ENCODE measurements around the gene KRT80.

Gene KRT80

DNA sequence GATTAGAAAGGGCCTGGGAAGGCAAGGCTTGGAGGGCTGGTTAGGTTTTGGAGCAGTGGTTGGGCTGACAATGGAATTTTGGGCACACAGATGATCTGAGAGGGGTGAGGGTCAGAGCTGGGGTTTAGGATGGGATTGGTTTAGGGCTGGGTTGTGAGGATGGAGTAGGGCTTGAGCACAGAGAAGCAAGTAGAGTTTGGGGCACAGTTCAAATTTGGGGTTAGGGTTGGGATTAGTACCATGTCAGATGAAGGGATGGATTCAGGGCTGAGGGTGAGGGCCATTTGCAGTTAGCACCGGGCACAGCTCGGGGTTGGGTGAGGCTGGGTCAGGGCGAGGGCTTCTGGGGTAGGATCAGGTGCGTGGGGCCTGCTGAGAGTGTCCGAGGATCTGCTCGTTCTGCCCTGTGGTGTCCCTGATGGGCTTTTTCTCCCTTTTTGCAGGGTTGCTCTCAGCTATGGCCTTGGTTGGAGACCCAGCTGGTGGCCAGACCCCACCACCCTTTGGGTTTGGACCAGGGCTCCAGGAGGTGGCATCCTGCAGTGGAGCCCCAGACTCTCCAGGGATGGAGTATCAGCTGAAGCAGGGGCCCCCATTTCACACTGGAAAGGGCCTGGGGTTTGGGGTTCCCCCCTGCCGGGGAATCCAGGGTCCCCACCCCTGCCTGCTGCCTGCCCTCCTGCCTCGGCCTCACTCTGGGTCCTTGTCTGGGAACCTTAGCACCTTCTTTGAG, 45.6 kb downstream of the KRT80 start:
- peaks cover 47% of the 10 kb centered on the region for H3K4me1 ChIP-seq (ENCODE audit: insufficient read depth, low read length)

DNA sequence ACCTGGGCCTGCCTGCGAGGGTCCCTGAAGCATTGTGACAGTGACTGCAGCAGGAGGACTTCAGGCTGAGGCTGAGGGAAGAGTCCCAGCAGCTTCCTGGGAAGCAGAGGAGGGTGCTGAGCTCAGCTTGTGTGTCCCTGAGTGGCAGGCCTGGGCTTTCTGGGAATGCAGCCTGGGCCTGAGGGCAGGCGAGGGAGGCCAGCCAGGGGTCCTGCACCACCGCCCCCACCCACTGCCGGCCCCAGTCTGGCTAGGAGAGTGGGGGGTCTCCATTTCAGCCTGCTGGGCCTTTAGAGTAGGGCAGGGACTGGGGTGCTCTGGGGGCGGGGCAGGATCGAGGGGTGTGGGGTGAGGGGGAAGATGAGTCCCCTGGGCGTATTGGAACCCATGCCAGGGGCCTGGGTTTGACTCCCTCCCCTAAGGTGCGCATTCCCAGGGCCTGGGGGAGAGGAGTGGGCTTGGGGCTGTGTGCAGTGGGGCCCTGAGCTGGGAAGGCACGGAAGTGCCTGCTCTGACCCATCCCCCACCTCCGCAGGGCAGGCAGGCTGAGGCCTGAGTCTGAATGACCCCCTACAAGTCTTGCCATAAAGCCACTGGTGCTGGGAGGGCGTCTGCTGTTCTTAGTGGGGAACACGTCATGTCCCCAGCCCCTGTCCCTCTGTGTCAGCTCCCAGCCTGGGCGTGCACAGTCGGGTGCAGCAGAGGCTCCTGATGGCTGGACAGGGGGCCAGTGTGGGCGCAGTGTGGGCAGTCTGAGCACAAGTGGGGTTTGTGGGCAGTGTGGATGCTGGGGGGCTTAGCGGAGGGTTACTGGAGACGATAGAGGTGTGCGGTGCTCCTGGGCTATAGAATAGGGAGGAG, 46.4 kb downstream of the KRT80 start:
- H3K4me1 ChIP-seq (ENCODE audit: insufficient read depth, low read length) = peaks cover 55% of the 10 kb centered on the region
- no peak overlapping the region for H3K9ac ChIP-seq (ENCODE audit: low read depth, low read length)
- H3K9me3 ChIP-seq (ENCODE audit: control insufficient read depth, insufficient read depth, low read length) = no peaks in the 10 kb centered on the region
- H3K36me3 ChIP-seq (ENCODE audit: insufficient read depth, low read length) = no peaks in the 10 kb centered on the region

More for the DNA sequence above, 45.6 kb downstream of the KRT80 start:
- Histone ChIP-seq H3K9ac (ENCODE audit: low read depth, low read length) (no peak overlapping the region), H3K9me3 (ENCODE audit: control insufficient read depth, insufficient read depth, low read length) (no peaks in the 10 kb centered on the region), H3K36me3 (ENCODE audit: insufficient read depth, low read length) (no peaks in the 10 kb centered on the region)

DNA sequence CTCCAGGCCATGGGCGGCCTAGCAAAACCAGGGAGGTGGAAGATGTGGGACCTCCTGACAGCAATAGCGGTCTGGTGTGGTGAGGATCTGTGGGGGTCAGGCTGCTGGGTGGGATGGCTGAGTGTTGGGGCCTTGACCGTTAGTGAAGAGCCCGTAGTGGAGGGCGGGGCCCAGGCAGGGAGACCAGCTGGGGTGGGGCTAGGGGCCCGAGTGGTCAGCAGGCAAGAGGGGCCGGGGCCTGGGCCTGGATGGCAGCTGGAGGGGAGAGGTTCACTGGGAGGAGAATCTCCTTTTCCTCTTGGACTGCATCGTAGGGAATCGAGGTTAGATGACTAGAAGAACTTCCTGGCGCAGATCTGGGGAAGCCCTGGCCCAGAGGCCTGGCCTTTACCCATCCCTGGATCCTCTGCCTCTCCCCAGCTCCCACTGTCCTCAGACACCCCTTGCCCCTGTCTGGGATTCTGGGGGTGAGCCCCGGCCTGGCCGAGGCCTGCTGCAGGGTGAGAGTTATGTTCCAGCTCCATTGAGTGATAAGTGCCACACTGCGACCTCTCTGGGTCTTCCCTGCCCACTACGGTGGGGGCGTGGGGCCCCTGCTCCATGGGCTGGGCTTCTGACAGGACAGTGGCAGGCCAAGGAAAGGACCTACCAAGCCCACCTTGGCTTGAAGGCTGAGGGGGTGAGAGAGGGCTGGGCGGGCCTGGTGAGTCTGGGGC, 47.1 kb downstream of the KRT80 start:
- no peaks in the 10 kb centered on the region for H3K9me3 ChIP-seq (ENCODE audit: control insufficient read depth, insufficient read depth, low read length)
- no peaks in the 10 kb centered on the region for H3K36me3 ChIP-seq (ENCODE audit: insufficient read depth, low read length)
- H3K4me1 ChIP-seq (ENCODE audit: insufficient read depth, low read length) = peaks cover 54% of the 10 kb centered on the region
- H3K9ac ChIP-seq (ENCODE audit: low read depth, low read length) = no peak overlapping the region

DNA sequence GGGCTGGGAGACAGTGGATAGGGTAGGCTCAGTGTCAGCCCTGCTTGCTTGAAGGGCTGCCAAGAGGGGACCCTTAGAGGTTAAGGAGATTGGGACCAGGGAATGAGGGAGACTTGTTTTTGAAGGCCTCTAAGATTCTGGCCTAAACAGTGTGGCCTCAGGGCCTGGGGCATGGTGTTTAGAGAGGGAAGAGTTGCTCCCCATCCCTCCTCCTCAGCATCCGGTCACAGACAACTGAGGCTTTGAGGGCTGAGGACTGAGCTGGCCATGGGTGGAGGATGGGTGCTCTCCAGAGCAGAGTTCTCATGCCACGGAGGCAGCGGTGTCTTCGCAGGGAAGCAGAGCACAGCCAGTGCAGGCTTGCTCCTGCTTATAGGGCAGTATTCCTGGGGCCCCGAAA, 49.4 kb downstream of the KRT80 start:
- Histone ChIP-seq H3K9me3 (ENCODE audit: control insufficient read depth, insufficient read depth, low read length) (no peaks in the 10 kb centered on the region), H3K4me1 (ENCODE audit: insufficient read depth, low read length) (peaks cover 34% of the 10 kb centered on the region), H3K36me3 (ENCODE audit: insufficient read depth, low read length) (no peaks in the 10 kb centered on the region), H3K9ac (ENCODE audit: low read depth, low read length) (no peak overlapping the region)

DNA sequence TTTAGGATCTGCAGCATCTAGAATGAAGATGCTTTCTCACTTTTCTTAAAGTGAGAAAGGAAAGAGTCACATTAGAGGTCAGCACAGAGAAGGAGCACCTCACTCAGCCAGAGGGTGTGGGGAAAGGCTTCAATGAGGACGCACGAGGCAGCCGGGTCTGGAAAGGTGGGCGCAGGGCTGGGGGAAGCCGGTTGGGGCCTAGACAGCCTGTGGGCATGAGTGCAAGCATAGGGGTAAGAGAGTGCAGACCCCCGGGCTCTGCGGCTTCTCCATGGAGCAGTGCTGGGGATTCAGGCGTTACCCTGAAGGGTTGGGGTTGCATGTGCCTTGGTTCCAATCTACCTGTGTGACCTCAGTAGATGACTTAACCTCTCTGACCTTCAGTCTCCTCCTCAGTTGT, 49.9 kb downstream of the KRT80 start:
- Histone ChIP-seq H3K9ac (ENCODE audit: low read depth, low read length) (no peak overlapping the region), H3K36me3 (ENCODE audit: insufficient read depth, low read length) (no peaks in the 10 kb centered on the region), H3K9me3 (ENCODE audit: control insufficient read depth, insufficient read depth, low read length) (no peaks in the 10 kb centered on the region), H3K4me1 (ENCODE audit: insufficient read depth, low read length) (peaks cover 30% of the 10 kb centered on the region)

DNA sequence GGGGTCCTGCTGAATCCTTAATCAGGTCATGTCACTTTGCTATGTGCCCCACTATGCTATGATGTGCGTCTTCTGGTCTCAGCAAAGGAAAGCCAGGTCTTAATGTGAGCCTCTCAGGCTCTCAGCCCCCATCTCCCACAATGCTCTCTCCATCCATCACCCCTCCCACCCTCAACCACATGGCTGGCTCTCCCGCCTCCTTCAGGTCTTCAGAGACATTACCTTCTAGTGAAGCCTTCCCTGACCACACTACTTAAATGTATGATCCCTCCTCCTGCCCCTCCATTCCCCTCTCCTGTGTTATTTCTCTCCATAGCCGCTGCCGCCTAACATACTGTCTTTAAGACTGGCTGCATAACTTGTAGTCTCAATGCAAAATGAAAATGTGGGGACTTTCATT, 50.5 kb downstream of the KRT80 start:
- no peaks in the 10 kb centered on the region for H3K9me3 ChIP-seq (ENCODE audit: control insufficient read depth, insufficient read depth, low read length)
- H3K36me3 ChIP-seq (ENCODE audit: insufficient read depth, low read length) = no peaks in the 10 kb centered on the region
- no peak overlapping the region for H3K9ac ChIP-seq (ENCODE audit: low read depth, low read length)

GRCh38 chr12:52139579-52140062, 52.2 kb downstream of the KRT80 start:
- Histone ChIP-seq H3K9ac (ENCODE audit: low read depth, low read length) (no peak overlapping the region), H3K36me3 (ENCODE audit: insufficient read depth, low read length) (no peaks in the 10 kb centered on the region), H3K4me1 (ENCODE audit: insufficient read depth, low read length) (peaks cover 16% of the 10 kb centered on the region), H3K9me3 (ENCODE audit: control insufficient read depth, insufficient read depth, low read length) (no peaks in the 10 kb centered on the region)

More for the DNA sequence above, 50.5 kb downstream of the KRT80 start:
- H3K4me1 ChIP-seq (ENCODE audit: insufficient read depth, low read length) = peaks cover 29% of the 10 kb centered on the region

- H3K4me1 ChIP-seq (ENCODE audit: insufficient read depth, low read length) = peaks cover 16% of the 10 kb centered on the region
- no peaks in the 10 kb centered on the region for H3K9me3 ChIP-seq (ENCODE audit: control insufficient read depth, insufficient read depth, low read length)
- H3K36me3 ChIP-seq (ENCODE audit: insufficient read depth, low read length) = no peaks in the 10 kb centered on the region
- no peak overlapping the region for H3K9ac ChIP-seq (ENCODE audit: low read depth, low read length)
Observed at GRCh38 chr12:52139147-52139546, 52.7 kb downstream of the KRT80 start.

DNA sequence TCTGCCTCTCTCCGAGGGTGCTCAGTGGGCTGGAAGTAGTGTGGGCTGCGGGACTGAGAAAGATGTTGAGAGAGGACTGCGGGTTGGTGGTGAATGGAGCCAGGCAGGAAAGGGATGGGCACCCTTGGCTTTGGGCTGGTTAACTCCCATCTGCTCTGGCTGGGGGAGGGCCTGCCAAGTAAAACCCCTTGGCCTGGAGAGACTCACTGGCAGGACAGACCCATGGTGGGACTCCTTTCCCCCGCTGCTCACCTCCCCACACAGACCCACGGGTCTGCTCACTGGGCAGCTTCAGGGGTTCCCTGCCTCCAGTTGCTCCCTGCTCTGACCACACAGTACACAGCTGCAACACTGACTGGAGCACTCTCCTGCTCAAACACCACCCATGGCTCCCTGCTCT, 54.1 kb downstream of the KRT80 start:
- no peaks in the 10 kb centered on the region for H3K36me3 ChIP-seq (ENCODE audit: insufficient read depth, low read length)
- no peak overlapping the region for H3K9ac ChIP-seq (ENCODE audit: low read depth, low read length)
- H3K4me1 ChIP-seq (ENCODE audit: insufficient read depth, low read length) = peaks cover 13% of the 10 kb centered on the region
- no peaks in the 10 kb centered on the region for H3K9me3 ChIP-seq (ENCODE audit: control insufficient read depth, insufficient read depth, low read length)

- Histone ChIP-seq H3K9me3 (ENCODE audit: control insufficient read depth, insufficient read depth, low read length) (no peaks in the 10 kb centered on the region), H3K4me1 (ENCODE audit: insufficient read depth, low read length) (peaks cover 7% of the 10 kb centered on the region; the same call in 1 of the 2 replicates), H3K9ac (ENCODE audit: low read depth, low read length) (no peak overlapping the region), H3K36me3 (ENCODE audit: insufficient read depth, low read length) (no peaks in the 10 kb centered on the region)
Observed at GRCh38 chr12:52132754-52133161, 59.1 kb downstream of the KRT80 start.

- peaks cover 27% of the 10 kb centered on the region for H3K4me1 ChIP-seq (ENCODE audit: insufficient read depth, low read length)
- no peak overlapping the region for H3K9ac ChIP-seq (ENCODE audit: low read depth, low read length)
- no peaks in the 10 kb centered on the region for H3K9me3 ChIP-seq (ENCODE audit: control insufficient read depth, insufficient read depth, low read length)
Observed at GRCh38 chr12:52130711-52131110, 61.1 kb downstream of the KRT80 start.

DNA sequence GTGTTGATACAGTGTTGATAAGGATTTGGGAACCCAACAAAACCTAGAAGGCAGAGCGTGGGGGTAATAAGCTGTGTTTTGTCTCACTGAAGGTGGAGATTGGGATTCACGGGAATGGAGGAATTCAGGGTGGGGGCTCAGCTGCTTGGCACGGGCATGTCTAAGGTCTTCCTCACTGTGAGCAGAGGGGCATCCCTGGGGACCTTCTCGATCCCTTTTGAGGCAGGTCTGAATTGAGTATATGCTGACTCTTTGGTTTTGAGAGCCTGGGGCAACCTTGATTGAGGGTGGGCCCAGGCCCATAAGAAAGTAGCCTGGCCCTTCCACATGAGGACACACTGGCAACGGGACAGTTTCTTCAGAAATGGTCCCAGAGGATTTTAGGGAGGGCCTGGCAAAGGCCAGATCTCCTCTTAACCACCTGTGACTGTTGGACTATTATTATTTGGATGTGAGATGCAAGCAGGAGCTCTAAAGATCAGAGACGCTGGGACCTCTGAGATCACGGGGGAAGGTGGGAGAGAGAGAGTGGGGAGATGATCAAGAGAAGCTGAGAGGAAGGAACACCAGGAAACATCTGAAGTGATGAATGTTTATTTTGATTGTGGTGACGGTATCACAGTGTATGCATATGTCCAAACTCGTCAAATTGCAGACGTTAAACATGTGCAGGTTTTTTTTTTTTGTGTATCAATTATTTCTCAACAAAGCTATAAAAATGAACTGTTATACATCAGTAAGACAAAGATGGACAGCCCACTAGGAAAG, 63.9 kb downstream of the KRT80 start:
- no peaks in the 10 kb centered on the region for H3K36me3 ChIP-seq (ENCODE audit: insufficient read depth, low read length)

More at GRCh38 chr12:52130711-52131110, 61.1 kb downstream of the KRT80 start:
- H3K36me3 ChIP-seq (ENCODE audit: insufficient read depth, low read length) = no peaks in the 10 kb centered on the region

GRCh38 chr12:52126605-52127578, 64.9 kb downstream of the KRT80 start:
- Histone ChIP-seq H3K9me3 (ENCODE audit: control insufficient read depth, insufficient read depth, low read length) (no peaks in the 10 kb centered on the region), H3K9ac (ENCODE audit: low read depth, low read length) (no peak overlapping the region), H3K36me3 (ENCODE audit: insufficient read depth, low read length) (no peaks in the 10 kb centered on the region), H3K4me1 (ENCODE audit: insufficient read depth, low read length) (peaks cover 51% of the 10 kb centered on the region)

More for the DNA sequence above, 63.9 kb downstream of the KRT80 start:
- Histone ChIP-seq H3K9me3 (ENCODE audit: control insufficient read depth, insufficient read depth, low read length) (no peaks in the 10 kb centered on the region), H3K4me1 (ENCODE audit: insufficient read depth, low read length) (peaks cover 46% of the 10 kb centered on the region), H3K9ac (ENCODE audit: low read depth, low read length) (no peak overlapping the region)

Data from ES-I3 (cell line).